ENCODE measurements around the gene NOX5.

GRCh38 chr15:69090197-69090948 lies 75.9 kb downstream of the NOX5 start:
- TF ChIP-seq CTCF (IDR thresholded peaks at IDR 0.05; ENCODE audit: low read depth, low read length) (no peak), EZH2phosphoT487 (IDR thresholded peaks at IDR 0.05; ENCODE audit: low read depth) (no peak)
